HG02852 (cell line): ENCODE measurements around the gene AP1M2.

Experiments
- ATAC-seq: cut with Tn5 transposase; IDR thresholded peaks from one replicate; pipeline ENCODE4 v1.9.1; 2021; ENCODE audit warnings: mild to moderate bottlenecking, moderate library complexity; ENCODE audit not compliant: unreplicated experiment

AP1M2 gene

DNA sequence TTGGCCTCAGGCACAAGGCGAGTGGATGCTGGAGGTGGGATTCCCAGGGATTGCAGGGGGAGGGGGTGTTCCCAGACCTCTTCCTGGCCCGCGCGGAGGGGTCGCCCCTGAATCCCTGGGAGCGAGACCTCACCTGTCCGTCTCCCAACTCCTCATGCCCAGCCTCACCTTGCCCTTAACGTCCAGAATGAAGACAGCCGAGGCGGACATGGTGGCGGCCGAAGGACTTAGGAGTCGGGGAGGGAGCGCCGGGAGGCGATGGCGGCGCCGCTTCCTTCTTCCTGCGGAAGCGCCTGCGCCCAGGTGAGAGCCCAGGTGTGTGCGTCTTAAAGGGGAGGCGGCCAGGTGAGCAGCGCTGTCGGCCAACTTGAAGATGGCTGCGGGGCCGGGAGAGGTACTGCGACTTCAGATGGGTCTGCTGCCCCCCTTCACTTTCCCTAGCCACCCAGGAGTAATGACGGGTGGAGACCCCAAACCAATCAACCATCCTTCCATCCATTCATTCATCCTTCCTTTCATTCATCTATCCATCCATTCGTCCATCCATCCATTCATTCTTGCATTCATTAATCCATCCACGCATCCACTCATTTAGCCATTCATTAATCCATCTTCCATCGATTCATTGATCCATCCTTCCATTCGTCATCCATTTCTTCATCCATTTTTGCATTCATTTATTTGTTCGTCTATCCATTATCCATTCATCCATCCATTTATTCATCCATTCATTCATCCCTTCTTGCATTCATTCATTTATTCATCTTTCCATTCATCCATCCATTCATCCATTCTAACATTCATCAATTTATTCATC is at the start of gene AP1M2:
TSS of gene AP1M2 (minus strand) at position 291 of the 817 bp plus-strand sequence. CDS start at position 210, 81 bp downstream.
- ATAC-seq: no peak

DNA sequence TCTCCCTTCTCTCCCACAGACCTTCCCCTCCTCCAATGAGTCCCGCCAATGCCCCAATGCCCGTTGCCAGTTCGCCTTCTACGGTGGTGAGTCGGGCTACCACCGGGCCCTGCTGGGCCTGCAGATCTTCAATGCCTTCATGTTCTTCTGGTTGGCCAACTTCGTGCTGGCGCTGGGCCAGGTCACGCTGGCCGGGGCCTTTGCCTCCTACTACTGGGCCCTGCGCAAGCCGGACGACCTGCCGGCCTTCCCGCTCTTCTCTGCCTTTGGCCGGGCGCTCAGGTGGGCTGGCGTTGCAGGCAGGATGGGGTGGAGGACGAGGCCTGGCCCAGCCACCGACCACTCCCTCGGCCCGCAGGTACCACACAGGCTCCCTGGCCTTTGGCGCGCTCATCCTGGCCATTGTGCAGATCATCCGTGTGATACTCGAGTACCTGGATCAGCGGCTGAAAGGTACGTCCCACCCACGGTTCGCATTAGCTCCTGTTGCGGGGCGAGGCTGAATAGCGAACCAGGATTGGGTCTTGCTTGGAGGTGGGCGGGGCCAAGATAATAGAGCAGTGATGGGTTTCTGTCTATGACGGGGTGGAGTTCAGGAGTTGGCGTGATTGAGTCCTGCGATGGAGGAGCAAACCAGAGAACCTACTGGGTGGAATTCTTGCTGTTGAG is 49.3 kb upstream of the AP1M2 start:
- no peak for ATAC-seq

DNA sequence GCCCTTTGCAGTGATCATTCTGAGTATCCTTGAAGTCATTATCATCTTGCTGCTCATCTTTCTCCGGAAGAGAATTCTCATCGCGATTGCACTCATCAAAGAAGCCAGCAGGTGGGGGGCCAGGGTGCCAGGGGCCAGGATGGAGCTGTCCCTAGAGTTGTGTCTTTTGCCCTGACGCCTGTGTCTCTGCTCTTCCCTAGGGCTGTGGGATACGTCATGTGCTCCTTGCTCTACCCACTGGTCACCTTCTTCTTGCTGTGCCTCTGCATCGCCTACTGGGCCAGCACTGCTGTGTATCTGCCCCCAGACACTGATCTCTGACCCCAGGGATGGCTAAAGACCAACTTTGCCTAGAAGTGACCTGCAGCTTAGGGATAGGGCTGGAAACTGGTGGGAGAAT is 47.9 kb upstream of the AP1M2 start:
- ATAC-seq: no peak

DNA sequence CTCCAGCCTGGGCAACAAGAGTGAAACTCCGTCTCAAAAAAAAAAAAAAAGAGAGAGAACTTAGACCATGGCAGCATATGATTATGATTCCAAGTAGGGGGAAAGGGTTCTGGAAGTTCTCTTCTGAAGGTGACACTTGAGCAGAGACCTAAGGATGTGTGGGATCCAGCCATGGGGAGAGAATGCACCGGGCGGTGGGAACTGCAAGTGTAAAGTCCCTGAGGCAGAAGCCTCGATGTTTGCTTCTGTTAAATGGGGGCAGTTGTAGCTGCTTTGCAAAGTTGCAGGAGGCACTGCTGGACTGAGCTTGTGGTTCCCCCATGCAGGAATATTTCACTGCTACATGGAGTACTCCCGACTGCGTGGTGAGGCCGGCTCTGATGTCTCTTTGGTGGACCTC is 47.3 kb upstream of the AP1M2 start:
- no peak for ATAC-seq

DNA sequence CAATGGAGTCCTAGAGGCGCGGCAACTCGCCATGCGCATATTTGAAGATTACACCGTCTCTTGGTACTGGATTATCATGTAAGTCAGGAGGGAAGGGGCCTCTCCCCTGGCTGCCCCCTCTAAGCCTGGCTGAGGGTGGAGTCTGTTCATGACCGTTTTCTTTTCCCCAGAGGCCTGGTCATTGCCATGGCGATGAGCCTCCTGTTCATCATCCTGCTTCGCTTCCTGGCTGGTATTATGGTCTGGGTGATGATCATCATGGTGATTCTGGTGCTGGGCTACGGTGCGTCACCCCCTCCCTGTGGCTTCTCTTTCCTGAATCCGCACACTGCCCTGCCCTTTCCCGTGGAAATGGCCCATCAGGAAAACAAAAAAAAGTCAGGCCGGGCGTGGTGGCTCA is 44.8 kb upstream of the AP1M2 start:
- no peak for ATAC-seq

DNA sequence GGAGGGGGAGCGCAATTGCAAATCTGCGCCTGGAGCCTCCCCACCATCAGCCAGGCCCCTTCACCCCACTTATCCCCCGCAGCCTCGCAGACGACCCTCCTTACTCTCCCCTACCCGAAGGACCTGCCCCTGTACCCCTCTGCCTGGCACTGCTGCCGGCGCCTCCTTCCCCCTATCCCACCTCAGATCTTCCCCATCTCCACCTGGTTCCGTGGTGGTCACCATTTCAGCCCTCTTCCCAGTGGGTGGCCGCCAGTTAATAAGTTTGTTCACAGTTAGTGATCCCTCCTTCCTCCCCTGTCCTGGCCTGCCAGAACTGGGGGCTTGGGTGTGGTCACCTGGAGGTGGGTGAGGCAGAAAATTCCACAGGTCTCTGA is 38.6 kb upstream of the AP1M2 start:
- ATAC-seq: no peak

DNA sequence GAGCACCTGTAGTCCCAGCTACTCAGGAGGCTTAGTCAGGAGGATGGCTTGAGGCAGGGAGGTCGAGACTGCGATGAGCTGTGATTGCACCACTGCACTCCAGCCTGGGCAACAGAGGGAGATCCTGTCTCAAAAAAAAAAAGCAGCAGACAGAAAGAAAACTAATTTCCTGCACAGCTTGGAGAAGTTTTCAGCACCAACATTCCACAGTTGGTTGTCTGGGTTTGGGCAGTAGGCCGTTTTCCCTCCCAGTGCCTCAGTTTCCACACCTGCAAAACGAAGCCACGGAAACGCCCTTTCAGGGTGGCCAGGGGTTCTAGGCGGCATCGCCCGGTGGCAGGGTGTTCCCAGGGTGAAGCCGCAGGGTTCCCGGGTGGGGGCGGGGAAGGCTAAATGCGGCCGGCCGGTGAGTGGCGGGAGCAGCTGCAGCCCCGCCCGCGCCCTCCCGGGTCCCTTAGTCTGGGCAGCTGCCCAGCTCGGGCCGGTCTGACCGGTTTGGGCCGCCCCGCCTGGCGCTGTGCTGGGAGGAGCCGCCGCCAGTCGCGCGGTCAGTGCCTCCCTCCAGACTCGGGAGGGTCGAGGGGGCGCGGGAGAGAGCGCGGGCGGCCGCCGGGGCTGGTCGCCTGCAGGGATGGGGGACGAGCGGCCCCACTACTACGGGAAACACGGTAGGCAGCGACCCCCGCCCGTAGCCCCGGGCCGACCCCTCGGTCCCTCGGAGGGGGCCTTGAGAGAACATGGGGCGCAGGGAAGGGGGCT is 38.1 kb upstream of the AP1M2 start, which contains the start of gene SLC44A2:
TSS of gene SLC44A2 (plus strand) at position 551 of the 759 bp plus-strand sequence. CDS start at position 632, 81 bp downstream.
- ATAC-seq: no peak

DNA sequence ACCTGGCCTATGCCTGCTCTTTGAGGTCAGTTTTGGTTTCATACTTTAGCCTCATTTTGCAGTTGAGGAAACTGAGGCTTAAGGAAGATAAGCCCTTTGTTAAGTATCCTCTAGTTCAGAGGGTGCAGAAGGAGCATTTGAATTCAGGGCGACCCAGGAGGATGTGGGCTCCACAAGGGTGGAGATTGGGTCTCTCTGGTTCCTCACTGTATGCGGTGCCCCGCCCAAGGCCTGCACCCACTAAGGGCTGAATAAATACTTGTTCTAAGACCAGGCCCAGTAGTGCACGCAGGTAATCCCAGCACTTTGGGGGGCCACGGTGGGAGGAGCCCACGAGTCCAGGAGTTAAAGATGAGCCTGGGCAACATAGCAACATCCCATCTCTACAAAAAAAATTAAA is 37.5 kb upstream of the AP1M2 start:
- no peak for ATAC-seq

DNA sequence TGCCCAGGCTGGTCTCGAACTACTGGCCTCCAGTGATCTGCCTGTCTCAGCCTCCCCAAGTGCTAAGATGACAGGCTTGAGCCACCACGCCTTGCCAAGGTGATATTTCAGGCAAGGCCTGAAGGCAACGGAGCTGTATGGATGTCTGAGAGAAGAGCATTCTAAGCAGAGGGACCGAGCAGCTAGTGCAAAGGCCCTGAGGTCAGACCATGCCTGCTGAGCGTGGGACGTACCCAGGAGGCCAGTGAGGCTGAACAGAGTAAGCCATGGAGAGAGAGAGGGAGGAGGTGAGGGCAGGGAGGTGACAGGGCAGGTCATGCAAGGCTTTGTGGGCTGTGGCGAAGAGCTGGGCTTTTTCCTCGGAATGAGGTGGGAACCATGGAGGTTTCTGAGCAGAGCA is 34.9 kb upstream of the AP1M2 start:
- no peak for ATAC-seq

DNA sequence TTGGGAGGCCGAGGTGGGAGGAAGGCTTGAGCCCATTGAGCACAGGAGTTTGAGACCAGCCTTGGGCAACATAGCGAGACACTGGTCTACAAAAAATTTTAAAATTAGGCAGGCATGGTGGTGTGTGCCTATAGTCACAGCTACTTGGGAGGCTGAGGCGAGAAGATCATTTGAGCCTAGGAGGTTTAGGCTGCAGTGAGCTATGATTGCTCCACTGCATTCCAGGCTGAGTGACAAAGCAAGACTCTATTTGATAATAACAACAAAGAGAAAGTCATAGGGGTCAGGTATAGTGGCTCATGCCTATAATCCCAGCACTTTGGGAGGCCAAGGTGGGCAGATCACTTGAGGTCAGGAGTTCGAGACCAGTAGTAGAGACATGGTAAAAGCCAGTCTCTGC is 33.7 kb upstream of the AP1M2 start:
- no peak for ATAC-seq

DNA sequence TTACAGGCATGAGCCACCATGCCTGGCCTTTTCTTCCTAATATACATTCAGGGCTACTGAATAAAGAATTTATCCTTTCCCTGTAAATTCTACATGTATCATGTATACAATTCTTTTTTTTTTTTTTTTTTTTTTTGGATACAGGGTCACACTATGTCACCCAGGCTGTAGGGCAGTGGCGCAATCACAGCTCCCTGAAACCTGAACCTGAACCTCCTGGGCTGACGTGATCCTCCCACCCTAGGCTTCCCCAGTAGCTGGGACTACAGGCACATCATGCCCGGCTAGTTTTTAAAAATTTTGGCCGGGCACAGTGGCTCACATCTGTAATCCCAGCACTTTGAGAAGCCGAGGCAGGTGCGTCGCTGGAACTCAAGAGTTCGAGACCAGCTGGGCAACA is 31.7 kb upstream of the AP1M2 start:
- no peak for ATAC-seq

DNA sequence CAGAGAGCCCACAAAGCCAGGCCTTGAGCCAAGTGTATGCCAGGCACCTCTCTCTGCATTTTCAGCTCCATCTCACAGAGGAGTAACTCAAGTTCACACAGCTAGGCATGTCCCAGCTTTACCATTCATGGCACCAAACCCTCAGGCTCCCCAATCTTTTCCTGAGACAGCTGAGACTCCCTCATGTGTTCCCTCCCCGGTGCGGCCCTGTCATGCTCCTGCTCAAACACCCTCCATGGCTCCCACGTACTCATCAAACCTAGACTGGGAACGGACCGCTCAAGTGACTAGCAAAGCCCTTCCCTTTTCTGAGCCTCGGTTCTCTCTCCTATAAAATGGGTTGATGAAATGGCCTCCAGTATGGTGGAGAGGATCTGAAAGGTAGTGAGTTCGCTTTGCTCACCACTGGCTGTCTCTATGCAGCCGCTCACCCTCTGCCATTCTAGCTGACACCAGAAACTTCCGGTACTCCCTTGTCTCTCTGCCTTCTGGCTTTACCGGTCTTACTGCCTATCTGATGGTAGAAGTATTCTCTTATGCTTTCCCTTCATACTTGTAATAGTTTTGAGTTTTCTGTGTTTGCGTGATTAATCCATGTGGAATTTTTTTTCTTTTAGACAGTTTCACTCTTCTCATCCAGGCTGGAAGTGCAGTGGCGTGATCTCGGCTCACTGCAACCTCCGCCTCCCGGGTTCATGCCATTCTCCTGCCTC is 30.5 kb upstream of the AP1M2 start:
- no peak for ATAC-seq

DNA sequence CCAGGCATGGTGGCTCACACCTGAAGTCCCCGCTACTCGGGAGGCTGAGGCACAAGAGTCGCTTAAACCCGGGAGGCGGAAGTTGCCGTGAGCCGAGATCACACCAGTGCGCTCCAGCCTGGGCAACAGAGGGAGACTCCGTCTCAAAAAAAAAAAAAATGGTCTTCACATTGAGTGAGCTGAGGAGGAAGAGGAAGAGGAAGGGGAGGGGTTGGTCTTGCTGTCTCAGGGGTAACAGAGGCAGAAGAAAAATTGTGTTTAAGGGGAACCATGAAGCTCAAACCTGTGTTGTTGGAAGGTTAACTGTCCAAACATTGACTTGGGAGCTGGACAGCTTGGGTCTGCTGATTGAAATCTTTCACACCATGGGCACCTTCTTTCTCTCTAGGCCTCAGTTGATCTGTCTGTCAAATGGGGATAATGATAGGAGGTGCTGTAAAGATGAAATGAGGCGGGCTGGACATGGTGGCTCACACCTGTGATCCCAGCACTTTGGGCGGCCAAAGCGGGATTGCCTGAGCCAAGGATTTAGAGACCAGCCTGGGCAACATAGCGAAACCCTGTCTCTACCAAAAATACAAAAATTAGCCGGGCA is 28.4 kb upstream of the AP1M2 start:
- ATAC-seq: no peak

DNA sequence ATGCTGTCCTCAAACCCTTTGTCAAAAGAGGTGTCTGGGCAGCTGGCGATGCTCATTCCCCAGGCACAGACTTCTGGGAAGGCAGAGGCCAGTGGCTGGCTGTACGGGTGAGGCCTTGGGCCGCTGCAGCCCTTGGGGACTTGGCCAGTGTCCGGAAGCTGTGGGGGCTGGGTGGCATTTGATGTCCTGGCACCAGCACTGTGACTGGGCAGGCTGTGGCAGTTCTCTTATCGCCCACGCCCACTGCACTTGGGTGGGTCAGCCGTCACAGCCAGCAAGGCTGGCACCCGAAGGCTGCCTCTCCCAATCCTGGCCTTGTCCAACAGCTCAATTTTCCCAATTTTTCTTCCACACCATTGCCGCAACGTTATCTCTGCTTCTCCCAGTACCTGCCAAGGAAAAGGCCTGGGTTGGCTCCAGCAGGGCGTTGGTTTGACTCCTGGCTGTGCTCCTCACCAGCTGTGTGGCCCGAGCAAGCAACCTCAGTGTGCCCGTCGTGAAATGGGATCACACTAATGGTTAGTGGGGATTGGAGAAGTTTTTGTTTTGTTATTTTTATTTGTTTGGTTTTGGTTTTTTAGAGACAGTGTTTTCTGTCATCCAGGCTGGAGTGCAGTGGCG is 25.5 kb upstream of the AP1M2 start:
- ATAC-seq: no peak

DNA sequence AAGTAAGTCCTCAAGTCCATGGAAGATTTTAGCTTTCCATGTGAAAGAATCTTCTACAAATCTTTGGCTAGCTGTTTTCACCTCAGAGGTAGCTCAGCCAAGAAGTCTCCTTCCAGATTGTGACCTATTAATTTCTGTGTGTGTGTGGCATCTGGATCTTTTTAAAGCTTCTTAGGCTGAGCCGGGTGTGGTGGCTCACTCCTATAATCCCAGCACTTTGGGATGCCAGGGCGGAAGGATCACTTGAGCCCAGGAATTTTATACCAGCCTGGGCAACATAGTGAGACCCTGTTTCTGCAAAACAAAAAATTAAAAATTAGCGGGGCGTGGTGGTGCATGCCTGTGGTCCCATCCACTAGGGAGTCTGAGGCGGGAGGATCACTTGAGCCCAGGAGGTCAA is 24.8 kb upstream of the AP1M2 start:
- no peak for ATAC-seq

DNA sequence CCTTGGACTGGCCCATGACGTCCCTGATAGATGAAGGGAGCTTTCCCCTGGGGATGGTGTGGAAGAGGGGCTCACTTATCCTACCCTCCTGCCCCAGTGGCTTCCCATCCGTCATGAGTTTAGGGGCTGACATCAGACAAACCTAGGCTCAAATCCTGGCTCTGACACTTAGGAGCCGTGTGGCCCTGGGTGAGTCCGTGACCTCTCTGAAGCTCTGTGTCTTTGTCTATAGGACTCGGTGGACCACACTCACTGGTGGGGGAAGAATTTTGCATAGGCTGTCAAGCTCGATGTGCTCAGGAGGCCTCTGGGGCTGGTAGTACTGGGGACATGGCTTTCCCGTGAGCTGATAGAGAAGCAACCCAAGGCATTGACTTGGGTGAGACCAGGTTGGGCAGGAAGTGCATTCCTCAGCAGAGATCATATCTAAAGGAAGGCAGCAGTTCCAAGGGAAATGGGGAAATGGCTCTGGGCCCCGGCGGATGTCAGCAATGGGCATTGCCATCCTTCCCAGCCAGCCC is 17.4 kb upstream of the AP1M2 start:
- no peak for ATAC-seq

DNA sequence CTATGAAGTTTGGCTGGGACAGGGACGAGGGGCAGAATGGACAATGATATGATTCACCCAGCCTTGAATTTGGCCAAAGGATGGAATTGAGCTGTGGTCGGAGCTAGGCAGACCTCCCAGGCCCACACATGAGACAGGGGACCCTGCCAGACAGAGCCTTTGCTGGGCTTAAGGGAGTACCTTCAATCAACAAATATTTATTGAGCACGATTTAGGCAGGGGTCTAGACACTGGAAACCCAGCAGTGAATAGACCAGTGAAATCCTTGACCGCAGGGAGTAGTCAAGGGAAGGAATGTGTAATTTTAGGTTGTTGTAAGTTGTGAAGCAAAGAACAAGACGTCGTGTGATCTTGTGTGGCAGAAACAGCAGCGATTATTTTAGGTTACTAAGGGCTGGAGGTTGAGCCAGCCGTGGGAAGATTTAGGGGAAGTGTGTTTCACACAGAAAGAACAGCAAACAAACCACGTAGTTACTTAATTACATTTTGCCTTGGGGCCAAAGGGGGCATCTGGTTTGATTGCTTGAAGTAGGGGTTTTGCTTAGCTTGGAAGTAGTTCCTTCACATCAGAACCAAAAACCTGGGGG is 16.9 kb upstream of the AP1M2 start:
- no peak for ATAC-seq

DNA sequence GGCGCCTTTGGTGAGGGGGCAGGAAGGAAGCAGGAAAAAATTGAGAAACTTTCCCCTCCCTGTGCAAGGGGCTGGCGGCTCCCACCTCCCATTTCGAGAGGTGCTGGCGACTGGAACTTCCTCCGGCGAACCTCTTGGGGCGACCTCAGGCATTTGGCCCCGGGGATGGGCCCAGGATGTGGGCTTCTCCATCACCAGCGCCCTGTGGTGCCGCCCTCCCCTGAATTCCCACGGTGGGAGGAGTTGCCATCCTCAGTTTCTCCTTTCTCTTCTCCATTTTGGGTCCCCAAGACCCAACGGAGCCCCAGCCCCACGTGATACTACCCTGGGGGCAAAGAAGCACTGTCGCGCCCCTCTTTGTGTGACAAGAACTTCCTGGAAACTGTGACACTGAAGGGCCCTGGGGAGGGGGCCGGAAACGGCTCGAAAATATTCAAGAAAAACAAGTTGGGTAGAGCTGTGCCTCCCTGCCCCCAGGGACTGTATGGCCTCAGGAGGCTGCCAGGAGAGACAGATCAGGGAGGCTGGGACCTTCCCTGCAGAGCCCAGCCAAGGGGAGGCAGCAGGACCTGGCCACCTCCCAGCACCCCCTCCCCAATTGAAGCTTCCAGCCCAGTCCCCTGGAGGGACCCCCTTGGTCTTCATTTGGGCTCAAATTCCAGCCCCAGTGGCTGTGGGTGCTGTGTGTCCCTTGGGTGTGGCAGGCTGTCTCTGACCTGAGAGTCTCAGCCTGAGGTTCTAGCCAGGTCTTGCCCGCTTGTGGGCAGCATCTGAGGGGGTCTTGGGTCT is 16.2 kb upstream of the AP1M2 start:
- ATAC-seq: no peak
